Measurements from ENCODE around the gene ZSCAN9.
A peak's percentile ranks its signal among the peaks of the same experiment; 100 is the strongest.

Gene ZSCAN9

GRCh38 chr6:28225056-28225834 is at the start of gene ZSCAN9:
ZSCAN9 (plus strand) TSS chr6:28225275; CDS start chr6:28227085, 1,810 bp downstream.
- DNase-seq, result peak; percentile 56

GRCh38 chr6:28176373-28176772 is 48.7 kb upstream of the ZSCAN9 start:
- no peak for DNase-seq

- no peak for DNase-seq
Observed at GRCh38 chr6:28182255-28182654, 42.8 kb upstream of the ZSCAN9 start.

- no peak for DNase-seq
Observed at GRCh38 chr6:28188111-28188979, 36.7 kb upstream of the ZSCAN9 start.

GRCh38 chr6:28200020-28200419 is 25.1 kb upstream of the ZSCAN9 start:
- DNase-seq, result no peak

- DNase-seq, result no peak
Observed at GRCh38 chr6:28203201-28203600, 21.9 kb upstream of the ZSCAN9 start.

GRCh38 chr6:28205879-28206278 is 19.2 kb upstream of the ZSCAN9 start:
- no peak for DNase-seq

- no peak for DNase-seq
Observed at GRCh38 chr6:28206527-28206926, 18.5 kb upstream of the ZSCAN9 start.

GRCh38 chr6:28206928-28207509 is 18.1 kb upstream of the ZSCAN9 start:
- DNase-seq, result no peak

- no peak for DNase-seq
Observed at GRCh38 chr6:28207510-28208110, 17.5 kb upstream of the ZSCAN9 start.

- DNase-seq, result no peak
Observed at GRCh38 chr6:28208111-28208659, 16.9 kb upstream of the ZSCAN9 start.

GRCh38 chr6:28209753-28210535 is 15.1 kb upstream of the ZSCAN9 start:
- no peak for DNase-seq

- no peak for DNase-seq
Observed at GRCh38 chr6:28211840-28212509, 13.1 kb upstream of the ZSCAN9 start.

- DNase-seq, result peak; percentile 66
Observed at GRCh38 chr6:28212510-28213212, 12.4 kb upstream of the ZSCAN9 start.

- no peak for DNase-seq
Observed at GRCh38 chr6:28213213-28213523, 11.9 kb upstream of the ZSCAN9 start.

- DNase-seq, result no peak
Observed at GRCh38 chr6:28215425-28215824, 9.7 kb upstream of the ZSCAN9 start.

- no peak for DNase-seq
Observed at GRCh38 chr6:28217890-28218289, 7.2 kb upstream of the ZSCAN9 start.

- DNase-seq, result no peak
Observed at GRCh38 chr6:28218312-28219248, 6.5 kb upstream of the ZSCAN9 start.

- no peak for DNase-seq
Observed at GRCh38 chr6:28220257-28221133, 4.6 kb upstream of the ZSCAN9 start.

Measured in stimulated activated CD4-positive, alpha-beta T cell treated with anti-CD3 and anti-CD28 coated beads, Interleukin-4, amount 100 ng/mL, for 24 hours (primary cell).